ENCODE measurements around the gene MTMR1.
A peak's percentile ranks its signal among the peaks of the same experiment; 100 is the strongest.

The MTMR1 gene

DNA sequence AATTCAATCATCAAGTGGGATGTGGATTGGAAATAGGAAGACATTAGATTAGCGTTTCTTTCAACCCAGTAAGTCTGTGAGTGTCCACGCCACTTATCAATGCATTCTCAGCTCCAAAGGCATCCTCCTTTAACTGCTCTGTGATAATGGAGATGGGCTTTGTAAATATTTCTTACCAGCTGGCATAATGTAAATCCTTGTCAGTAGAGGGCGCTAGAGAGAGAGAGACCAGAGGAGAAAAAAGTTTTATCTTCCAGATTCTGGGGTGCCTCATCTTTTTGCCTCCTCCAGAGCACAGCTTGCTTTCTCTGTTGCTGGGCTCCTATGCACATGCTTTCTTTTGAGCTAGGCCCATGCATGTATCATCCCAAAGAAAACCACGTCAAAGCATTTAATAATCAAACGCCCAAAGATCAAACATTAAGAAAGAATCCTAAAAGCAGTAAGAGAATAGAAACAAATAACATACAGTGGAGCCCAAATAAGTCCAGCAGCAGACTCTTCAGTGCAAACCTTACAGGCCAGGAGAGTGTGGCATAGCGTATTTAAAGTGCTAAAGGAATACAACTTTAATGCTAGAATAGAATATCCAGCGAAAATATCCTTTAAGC, 9.6 kb upstream of the MTMR1 start:
- ChIA-PET POLR2A (ENCODE audit: low non-redundant PET) (no interaction called here), CTCF (interaction anchor here (0.5 to 1.5 kb wide), 9 partner anchors 9 to 1171 kb away, joined by 3 to 11 read pairs (median 4); partner anchors contain the start of gene MTMR1)
- DNase-seq (ENCODE audit: low spot score) = peak; percentile 23
- TF ChIP-seq, protein P1, sequence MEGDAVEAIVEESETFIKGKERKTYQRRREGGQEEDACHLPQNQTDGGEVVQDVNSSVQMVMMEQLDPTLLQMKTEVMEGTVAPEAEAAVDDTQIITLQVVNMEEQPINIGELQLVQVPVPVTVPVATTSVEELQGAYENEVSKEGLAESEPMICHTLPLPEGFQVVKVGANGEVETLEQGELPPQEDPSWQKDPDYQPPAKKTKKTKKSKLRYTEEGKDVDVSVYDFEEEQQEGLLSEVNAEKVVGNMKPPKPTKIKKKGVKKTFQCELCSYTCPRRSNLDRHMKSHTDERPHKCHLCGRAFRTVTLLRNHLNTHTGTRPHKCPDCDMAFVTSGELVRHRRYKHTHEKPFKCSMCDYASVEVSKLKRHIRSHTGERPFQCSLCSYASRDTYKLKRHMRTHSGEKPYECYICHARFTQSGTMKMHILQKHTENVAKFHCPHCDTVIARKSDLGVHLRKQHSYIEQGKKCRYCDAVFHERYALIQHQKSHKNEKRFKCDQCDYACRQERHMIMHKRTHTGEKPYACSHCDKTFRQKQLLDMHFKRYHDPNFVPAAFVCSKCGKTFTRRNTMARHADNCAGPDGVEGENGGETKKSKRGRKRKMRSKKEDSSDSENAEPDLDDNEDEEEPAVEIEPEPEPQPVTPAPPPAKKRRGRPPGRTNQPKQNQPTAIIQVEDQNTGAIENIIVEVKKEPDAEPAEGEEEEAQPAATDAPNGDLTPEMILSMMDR (conservative IDR thresholded peaks at IDR 0.05; ENCODE audit: low read depth) = peak; percentile 52
- no peak overlapping the region for H3K27ac ChIP-seq

DNA sequence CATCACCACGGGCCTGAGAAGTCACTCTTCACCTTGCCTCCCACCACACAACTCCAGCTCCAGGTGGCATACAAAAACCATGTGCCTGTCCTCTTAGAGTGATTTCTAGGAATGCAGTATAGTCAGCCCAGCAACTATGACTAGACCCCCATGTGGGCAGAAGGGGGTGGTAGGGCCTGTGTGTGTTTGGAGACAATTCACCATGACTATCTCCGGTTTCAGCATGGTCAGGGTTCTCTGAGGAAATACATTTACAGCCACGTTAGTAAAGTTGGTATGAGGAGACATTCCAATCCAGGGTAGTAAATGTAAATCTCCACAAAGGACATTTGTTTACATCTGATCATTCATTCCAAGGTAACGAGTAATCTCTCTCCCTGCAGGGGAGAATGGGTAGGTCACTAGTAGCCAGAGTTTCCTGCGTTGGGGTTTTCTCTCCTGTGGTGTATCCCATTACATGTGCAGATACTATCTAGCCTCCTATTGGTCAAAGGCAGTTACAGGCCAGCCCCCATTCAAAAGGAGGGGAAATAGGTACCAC, 4.2 kb upstream of the MTMR1 start:
- CTCF ChIA-PET = no interaction called here
- TF ChIP-seq, protein P1 (conservative IDR thresholded peaks at IDR 0.05; ENCODE audit: low read depth) = no peak
- H3K27ac ChIP-seq = peak overlapping the region; percentile 63
- POLR2A ChIA-PET (ENCODE audit: low non-redundant PET) = no interaction called here
- DNase-seq (ENCODE audit: low spot score) = peak; percentile 70

DNA sequence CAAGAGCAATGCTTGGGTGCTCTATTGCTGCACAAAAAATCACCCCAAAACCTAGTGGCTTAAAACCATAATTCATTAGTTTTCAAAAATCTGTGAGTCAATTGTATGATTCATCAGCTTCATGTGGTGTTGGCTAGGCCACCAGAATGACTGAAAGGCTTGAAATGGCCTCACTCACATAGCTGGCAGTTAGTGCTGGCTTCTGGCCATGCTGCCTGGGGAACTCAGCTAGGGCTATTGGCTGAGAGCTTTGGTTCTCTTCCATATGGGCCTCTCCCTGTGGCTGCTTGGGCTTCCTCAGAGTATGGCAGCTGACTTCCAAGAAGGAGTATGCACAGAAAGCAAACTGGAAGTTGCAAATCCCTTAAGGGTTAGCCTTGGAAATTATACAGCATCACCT, 3.1 kb upstream of the MTMR1 start:
- TF ChIP-seq, protein P1 (conservative IDR thresholded peaks at IDR 0.05; ENCODE audit: low read depth) = no peak
- ChIA-PET CTCF (no interaction called here), POLR2A (ENCODE audit: low non-redundant PET) (interaction anchor here (0.6 kb wide), 1 partner anchor 750 kb away, joined by 3 read pairs; no protein-coding TSS in a partner anchor)
- H3K27ac ChIP-seq = peak overlapping the region; percentile 63; the same call in 1 of the 2 replicates
- peak; percentile 46 for DNase-seq (ENCODE audit: low spot score)

DNA sequence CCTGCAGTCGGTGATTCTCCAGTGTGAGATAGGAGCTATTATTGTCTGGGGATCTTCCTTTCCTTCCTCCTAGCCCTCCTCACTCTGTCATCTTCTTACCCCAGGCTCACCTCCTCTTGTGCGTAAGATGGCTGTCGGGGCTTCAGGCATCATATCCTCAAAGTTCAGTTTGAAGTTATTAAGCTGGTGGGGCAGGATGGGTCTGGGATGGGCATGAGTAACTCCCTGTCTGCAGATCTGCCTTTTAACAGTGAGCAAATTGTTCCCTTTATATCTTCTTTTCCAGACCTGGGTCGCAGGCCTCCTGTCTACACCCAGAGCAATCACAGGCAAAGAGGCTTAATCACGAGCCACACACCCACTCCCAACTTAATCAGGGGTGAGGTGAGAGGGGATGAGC, 900 bp upstream of the MTMR1 start:
- TF ChIP-seq, protein P1 (conservative IDR thresholded peaks at IDR 0.05; ENCODE audit: low read depth) = no peak
- CTCF ChIA-PET = interaction anchor here (0.7 to 1.4 kb wide), 2 partner anchors 9 to 45 kb away, joined by 3 to 6 read pairs; no protein-coding TSS in a partner anchor
- POLR2A ChIA-PET (ENCODE audit: low non-redundant PET) = no interaction called here
- peak overlapping the region; percentile 97 for H3K27ac ChIP-seq
- no peak for DNase-seq (ENCODE audit: low spot score)

DNA sequence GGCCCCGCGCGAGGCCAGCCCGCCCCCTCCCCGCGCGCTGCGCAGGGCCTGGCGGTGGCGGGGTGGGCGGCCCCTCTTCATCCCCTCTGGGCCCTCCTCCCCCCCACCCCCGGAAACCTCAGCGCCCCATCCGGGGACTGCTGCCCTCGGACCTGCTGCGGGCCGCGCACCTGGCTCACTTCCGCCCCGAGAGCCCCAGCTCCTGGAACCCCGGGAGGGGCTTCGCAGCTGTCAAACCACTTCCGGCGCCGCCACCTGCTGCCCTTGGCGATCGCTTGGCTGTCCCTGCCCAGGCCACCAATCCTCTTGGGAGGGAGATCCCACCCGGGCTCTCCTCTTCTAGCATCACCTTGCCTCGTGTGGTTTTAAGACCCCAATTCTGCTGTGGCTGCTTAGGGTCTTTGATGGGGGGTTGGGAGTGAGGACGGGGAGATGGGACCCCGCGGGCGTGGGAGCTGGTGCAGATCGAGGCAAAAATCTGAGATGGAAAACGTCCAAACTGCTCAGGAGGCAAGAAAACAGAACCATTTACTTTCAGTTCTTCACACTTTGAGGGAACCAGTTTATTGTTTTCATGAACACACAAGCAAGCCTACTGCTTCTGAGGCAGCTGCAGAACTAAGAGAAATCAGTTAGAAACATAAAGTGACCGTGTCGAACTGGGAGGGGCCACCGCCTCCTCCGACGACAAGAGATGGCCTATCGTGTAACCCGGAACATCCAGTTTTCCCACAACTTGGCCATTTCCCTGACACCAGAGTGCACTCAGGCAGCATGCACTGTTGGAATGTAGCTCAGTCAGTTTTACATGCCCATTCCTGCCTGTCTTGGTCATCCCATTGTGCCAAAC, 754 bp downstream of the MTMR1 start:
- TF ChIP-seq, protein P1 (conservative IDR thresholded peaks at IDR 0.05; ENCODE audit: low read depth) = no peak
- POLR2A ChIA-PET (ENCODE audit: low non-redundant PET) = no interaction called here
- peak; percentile 77 for DNase-seq (ENCODE audit: low spot score)
- CTCF ChIA-PET = interaction anchor here (0.8 kb wide), 1 partner anchor 74 kb away, joined by 3 read pairs; no protein-coding TSS in a partner anchor
- H3K27ac ChIP-seq = peak overlapping the region; percentile 97

DNA sequence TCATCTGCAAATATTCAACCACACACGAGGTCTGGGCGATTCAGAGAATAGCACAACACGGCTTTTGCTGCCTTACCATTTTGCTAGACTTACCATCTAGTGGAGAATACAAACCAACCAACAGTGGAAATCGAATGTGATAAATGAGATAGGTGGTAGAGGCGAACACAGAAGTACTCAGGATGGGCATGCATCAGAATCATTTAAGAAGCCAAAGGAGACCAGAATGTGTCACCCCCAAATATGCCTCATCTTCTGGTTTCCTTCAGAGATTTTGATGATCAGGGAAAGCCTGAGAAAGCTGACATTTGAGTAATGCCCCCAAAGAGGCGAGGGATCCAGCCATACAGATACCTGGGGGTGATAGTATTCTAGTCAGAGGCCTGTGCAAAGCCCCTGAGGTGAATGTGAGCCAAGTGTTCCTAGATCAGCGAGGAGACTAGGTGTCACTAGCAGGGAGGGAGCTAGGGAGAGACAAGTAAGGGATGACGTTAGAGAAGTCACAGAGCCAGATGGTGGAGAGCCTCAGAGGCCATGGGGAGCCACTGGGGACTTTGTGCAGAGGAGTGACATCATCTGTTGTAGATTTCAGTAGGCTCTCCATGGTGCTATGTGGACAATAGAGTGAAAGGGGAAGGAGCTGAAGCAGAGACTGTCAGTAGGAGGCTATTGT, 1.7 kb downstream of the MTMR1 start:
- ChIA-PET CTCF (interaction anchor here (0.8 kb wide), 1 partner anchor 74 kb away, joined by 3 read pairs; no protein-coding TSS in a partner anchor), POLR2A (ENCODE audit: low non-redundant PET) (no interaction called here)
- TF ChIP-seq, protein P1 (conservative IDR thresholded peaks at IDR 0.05; ENCODE audit: low read depth) = no peak
- DNase-seq (ENCODE audit: low spot score) = no peak
- H3K27ac ChIP-seq = peak overlapping the region; percentile 97
